SK-N-MC (cell line): ENCODE data around the gene BRAF.

ENCODE experiments used
- EZH2 ChIP-seq: fragments of 200-600 bp; sonication (generic); IDR thresholded peaks from one replicate; pipeline ENCODE4 v1.6.1; 2017; ENCODE audit warnings: antibody characterized with exemption
- POLR2AphosphoS5 ChIP-seq: IDR thresholded peaks from 2 replicates; pipeline ENCODE4 v1.6.1; 2012; ENCODE audit warnings: mild to moderate bottlenecking, low read depth, low read length, borderline replicate concordance

GRCh38 chr7:140828741-140829140, 96.0 kb downstream of the BRAF start:
- no peak for TF ChIP-seq EZH2
- no peak for TF ChIP-seq POLR2AphosphoS5
